CD4-positive, alpha-beta T cell treated with Interleukin-15 for 4 hours (primary cell): ENCODE data around the gene SPATA22.
"Not testable (repeated sequence)": the region's sequence is repeated elsewhere in the genome, so short reads cannot be mapped to it uniquely, and the experiment has no call there.

ENCODE experiments used
- DNase-seq: peaks from one replicate; pipeline ENCODE4 v3.0.0-alpha.2; 2020; ENCODE audit warnings: low spot score

The SPATA22 gene

GRCh38 chr17:3474212-3474611 is 2.6 kb upstream of the SPATA22 start:
- no peak for DNase-seq

- DNase-seq, result no peak
These were observed 518 bp upstream of the SPATA22 start for GRCh38 chr17:3472137-3472536.

GRCh38 chr17:3469529-3469928 is 2.1 kb downstream of the SPATA22 start:
- DNase-seq, result no peak

- DNase-seq, result not testable (repeated sequence)
These were observed 5.3 kb downstream of the SPATA22 start for GRCh38 chr17:3466355-3466754.

DNA sequence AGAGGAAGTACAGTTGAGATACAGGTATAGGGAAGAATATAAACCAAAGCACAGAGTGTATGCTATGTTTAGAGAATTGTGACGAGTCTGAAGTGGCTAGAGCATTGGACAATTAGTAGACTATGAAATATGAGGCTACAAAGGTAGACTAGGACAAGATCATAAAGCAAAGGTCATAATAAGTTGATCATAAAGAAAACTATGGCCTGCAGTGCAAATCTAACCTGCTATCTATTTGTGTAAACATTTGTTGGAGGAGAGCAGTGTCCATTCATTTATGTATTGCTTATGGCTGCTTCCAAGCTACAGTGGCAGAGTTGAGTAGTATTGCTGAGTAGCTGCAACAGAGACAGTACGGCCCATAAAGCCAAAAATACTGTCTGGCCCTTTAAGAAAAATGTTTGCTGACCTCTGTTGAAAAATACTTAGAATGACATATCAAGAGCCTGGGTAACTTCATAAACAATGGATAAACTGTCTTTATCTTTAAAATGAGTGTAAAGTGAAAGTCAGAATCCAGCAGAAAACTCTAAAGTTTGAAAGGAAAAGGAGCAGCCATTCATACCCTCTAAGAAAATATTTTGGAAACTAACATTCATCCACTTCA is 23.5 kb downstream of the SPATA22 start:
- no peak for DNase-seq

DNA sequence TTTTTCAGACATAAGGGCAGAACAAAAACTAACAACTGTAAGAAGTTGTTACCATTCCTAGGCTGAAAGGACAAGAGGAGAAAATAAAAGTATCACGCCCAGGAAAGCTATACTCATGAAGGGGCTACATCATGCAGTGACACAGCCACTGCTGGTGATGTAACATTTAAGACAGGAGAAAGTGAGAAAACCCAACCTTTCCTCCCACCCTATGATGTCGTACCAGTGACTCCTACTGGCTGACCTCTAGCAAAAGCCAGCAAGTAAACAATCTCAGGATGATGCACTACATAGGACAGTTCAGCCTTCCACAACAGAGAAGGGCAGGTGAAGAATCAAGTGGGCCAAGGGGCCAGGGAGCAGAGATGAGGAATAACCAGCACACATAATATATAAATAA is 24.0 kb downstream of the SPATA22 start:
- DNase-seq, result no peak

- no peak for DNase-seq
These were observed 31.2 kb downstream of the SPATA22 start for GRCh38 chr17:3440451-3440850.

GRCh38 chr17:3438368-3438767 is 33.3 kb downstream of the SPATA22 start:
- DNase-seq, result no peak

DNA sequence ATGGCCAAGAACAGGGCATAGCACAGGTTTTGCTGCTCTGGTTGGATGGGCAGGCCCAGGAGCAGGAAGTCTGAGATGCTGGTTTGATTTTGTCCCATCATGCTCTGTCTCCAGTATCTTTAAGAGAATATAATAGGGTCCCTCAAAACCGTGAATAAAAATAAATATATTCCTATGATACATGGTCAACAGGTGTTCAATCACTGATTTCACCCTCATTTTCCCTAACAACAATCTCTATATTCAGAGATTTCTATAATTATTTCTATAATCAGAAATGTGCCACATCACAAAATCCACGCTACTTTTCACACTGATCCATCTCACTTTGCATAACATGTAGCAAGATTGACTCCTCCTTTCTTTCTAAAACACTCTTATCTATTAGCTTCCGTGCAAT is 37.9 kb downstream of the SPATA22 start, which contains the start of gene OR1E2:
OR1E2 (minus strand) TSS at position 101 of the 400 bp plus-strand sequence; CDS start at position 101, 0 bp downstream.
- DNase-seq, result no peak

DNA sequence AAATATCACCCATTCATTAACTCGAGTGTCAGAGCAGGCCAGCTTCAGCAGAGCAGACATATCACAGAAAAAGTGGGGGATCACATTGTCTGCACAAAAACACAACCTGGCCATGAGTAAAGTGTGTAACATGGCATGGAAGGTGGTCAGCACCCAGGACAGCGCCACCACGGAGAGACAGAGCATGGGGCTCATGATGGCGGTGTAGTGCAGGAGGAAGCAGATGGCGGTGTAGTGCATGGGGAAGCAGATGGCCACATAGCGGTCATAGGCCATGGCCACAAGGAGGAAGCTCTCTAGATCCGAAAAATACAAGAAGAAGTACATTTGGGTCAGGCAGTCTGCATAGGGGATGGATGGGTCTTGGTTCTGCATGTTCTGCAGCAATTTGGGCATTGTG is 38.4 kb downstream of the SPATA22 start:
- DNase-seq, result not testable (repeated sequence)

GRCh38 chr17:3418222-3418621 is 53.4 kb downstream of the SPATA22 start:
- no peak for DNase-seq

GRCh38 chr17:3415610-3416009 is 56.0 kb downstream of the SPATA22 start:
- no peak for DNase-seq

GRCh38 chr17:3412216-3412615 is 59.4 kb downstream of the SPATA22 start:
- DNase-seq, result not testable (repeated sequence)

DNA sequence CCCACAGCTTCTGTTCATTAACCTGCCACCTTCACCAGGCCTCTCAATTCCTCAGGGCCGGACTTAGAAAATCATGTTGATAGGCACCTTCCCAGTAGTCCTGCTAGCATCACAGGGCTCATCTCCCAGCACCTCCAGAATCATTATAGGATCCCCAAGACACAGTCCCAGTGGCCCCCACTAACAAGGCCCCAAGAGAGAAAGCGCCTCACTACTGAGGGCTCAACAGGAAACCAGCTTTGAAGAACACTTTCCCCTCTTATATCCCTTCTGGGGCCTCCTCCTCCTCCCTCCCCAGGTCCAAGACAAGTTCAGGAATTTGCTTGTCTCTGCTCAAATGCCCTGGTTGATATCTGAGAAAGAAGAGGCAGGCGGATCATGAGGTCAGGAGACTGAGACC is 60.5 kb downstream of the SPATA22 start, which contains the start of gene OR3A3:
OR3A3 (plus strand) TSS at position 301 of the 400 bp plus-strand sequence.
- no peak for DNase-seq

- not testable (repeated sequence) for DNase-seq
These were observed 67.8 kb downstream of the SPATA22 start for GRCh38 chr17:3403856-3404255.

GRCh38 chr17:3401786-3402185 is 69.8 kb downstream of the SPATA22 start:
- no peak for DNase-seq

GRCh38 chr17:3400055-3400454 is 71.6 kb downstream of the SPATA22 start:
- no peak for DNase-seq

GRCh38 chr17:3398310-3398709 is 73.3 kb downstream of the SPATA22 start, which contains the start of gene OR1E1:
Gene OR1E1, minus strand, starts transcription at chr17:3398410. Its CDS starts 0 bp downstream, at chr17:3398410.
- no peak for DNase-seq

DNA sequence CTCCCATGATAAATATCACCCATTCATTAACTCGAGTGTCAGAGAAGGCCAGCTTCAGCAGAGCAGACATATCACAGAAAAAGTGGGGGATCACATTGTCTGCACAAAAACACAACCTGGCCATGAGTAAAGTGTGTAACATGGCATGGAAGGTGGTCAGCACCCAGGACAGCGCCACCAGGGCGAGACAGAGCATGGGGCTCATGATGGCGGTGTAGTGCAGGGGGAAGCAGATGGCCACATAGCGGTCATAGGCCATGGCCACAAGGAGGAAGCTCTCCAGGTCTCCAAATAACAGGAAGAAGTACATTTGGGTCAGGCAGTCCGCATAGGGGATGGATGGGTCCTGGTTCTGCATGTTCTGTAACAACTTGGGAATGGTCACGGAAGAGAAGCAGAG is 73.8 kb downstream of the SPATA22 start:
- not testable (repeated sequence) for DNase-seq
